Measurements from ENCODE around the gene USH1G. TPM values are rescaled to one million over a fixed set of nuclear protein-coding genes. Genes with fewer than 3 reads are reported as not detected.
"Not testable (repeated sequence)": the region's sequence is repeated elsewhere in the genome, so short reads cannot be mapped to it uniquely, and the experiment has no call there.

Gene USH1G
- total RNA-seq, 1 donor from 2014 or later, result 1.1 TPM

- no peak for DNase-seq
Measured at GRCh38 chr17:74873874-74874614, 49.0 kb downstream of the USH1G start.

GRCh38 chr17:74873037-74873873 lies 49.8 kb downstream of the USH1G start:
- peak; percentile 100 for DNase-seq

- DNase-seq, result no peak
Measured at GRCh38 chr17:74872313-74873036, 50.6 kb downstream of the USH1G start, which contains the start of gene FDXR. FDXR (minus strand) TSS chr17:74872994; CDS start chr17:74872944, 50 bp downstream.

GRCh38 chr17:74871356-74872076 lies 51.5 kb downstream of the USH1G start:
- no peak for DNase-seq

- no peak for DNase-seq
Measured at GRCh38 chr17:74870512-74870911, 52.5 kb downstream of the USH1G start.

- DNase-seq, result not testable (repeated sequence)
Measured at GRCh38 chr17:74870028-74870427, 53.0 kb downstream of the USH1G start.

GRCh38 chr17:74868908-74869255 lies 54.2 kb downstream of the USH1G start:
- DNase-seq, result no peak

GRCh38 chr17:74868251-74868907 lies 54.7 kb downstream of the USH1G start:
- DNase-seq, result no peak

GRCh38 chr17:74866198-74866835 lies 56.7 kb downstream of the USH1G start:
- no peak for DNase-seq

Other genes starting within 250 kb of the USH1G start
- 0.49 TPM for gene CD300LF, start 210.3 kb downstream of the USH1G start, total RNA-seq
- 0.69 TPM for gene RAB37, start 186.0 kb downstream of the USH1G start, total RNA-seq
- gene NHERF1, start 174.6 kb downstream of the USH1G start, total RNA-seq, result 7.5 TPM
- 26.2 TPM for gene NAT9, start 146.9 kb downstream of the USH1G start, total RNA-seq
- gene GRIN2C, start 63.4 kb downstream of the USH1G start, total RNA-seq, result 0.69 TPM
- 5.6 TPM for gene FDXR, start 50.3 kb downstream of the USH1G start, total RNA-seq
- gene FADS6, start 29.6 kb downstream of the USH1G start, total RNA-seq, result 2.6 TPM
- not detected for gene OTOP2, start 1.0 kb upstream of the USH1G start, total RNA-seq
- gene OTOP3, start 12.6 kb upstream of the USH1G start, total RNA-seq, result not detected
- 4.0 TPM for gene HID1, start 49.5 kb upstream of the USH1G start, total RNA-seq
- gene CDR2L, start 64.4 kb upstream of the USH1G start, total RNA-seq, result 3.6 TPM
- 18.1 TPM for gene MRPL58, start 89.4 kb upstream of the USH1G start, total RNA-seq
- 153 TPM for gene ATP5PD, start 123.7 kb upstream of the USH1G start, total RNA-seq
- 11.6 TPM for gene KCTD2, start 124.0 kb upstream of the USH1G start, total RNA-seq
- 8.7 TPM for gene SLC16A5, start 164.7 kb upstream of the USH1G start, total RNA-seq
- gene ARMC7, start 186.7 kb upstream of the USH1G start, total RNA-seq, result 2.1 TPM
- gene NT5C, start 208.5 kb upstream of the USH1G start, total RNA-seq, result 27.7 TPM
- gene JPT1, start 231.3 kb upstream of the USH1G start, total RNA-seq, result 27.9 TPM

Data from skin of body (tissue), 2 donors.